HG02885 (cell line): ENCODE results near the gene NR1I2.

Experiments
- ATAC-seq: cut with Tn5 transposase; IDR thresholded peaks from one replicate; pipeline ENCODE4 v1.9.1; 2021; ENCODE audit warnings: mild to moderate bottlenecking; ENCODE audit not compliant: unreplicated experiment, poor library complexity

NR1I2 gene

DNA sequence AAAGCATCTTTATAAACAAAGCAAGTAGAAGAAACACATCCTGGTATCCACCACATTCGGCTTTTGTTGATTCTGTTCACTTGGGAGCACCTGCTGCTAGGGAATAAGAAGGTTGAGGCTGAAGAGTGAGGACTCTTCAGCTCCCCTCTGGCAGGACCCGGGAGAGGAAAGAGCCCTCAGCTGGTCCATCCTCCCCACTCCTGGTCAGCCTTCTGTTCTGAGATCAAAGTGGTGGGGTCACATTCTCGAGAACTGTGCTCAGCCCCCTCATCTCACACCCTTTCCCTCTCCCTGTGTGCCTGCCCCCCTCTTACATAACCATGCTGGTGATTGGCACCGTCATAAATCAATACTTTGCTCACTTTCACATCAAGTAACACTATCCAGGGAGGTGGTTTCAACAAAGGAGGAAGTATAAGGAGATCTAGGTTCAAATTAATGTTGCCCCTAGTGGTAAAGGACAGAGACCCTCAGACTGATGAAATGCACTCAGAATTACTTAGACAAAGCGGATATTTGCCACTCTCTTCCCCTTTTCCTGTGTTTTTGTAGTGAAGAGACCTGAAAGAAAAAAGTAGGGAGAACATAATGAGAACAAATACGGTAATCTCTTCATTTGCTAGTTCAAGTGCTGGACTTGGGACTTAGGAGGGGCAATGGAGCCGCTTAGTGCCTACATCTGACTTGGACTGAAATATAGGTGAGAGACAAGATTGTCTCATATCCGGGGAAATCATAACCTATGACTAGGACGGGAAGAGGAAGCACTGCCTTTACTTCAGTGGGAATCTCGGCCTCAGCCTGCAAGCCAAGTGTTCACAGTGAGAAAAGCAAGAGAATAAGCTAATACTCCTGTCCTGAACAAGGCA lies at the start of gene NR1I2:
Gene NR1I2, plus strand, starts transcription at position 772 of the 869 bp plus-strand sequence.
- no peak for ATAC-seq

DNA sequence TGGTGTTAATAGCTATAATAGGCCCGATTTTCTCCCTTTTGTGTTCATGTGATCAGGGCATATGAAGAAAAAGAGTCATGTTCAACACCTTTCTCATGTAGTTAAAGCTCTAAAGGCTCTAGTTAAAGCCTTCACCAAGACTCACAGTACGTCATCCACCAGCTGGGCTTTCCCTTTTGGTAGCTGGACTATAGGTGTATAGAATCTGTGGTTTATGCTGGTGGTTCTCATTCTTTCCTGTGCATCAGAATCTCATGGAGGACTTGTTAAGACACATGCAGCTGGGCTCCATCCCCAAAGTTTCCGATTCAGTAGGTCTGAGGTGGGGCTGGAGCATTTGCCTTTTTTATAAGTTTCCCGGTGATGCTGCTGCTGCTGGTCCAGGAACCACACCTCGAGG lies 48.1 kb upstream of the NR1I2 start:
- ATAC-seq = no peak

DNA sequence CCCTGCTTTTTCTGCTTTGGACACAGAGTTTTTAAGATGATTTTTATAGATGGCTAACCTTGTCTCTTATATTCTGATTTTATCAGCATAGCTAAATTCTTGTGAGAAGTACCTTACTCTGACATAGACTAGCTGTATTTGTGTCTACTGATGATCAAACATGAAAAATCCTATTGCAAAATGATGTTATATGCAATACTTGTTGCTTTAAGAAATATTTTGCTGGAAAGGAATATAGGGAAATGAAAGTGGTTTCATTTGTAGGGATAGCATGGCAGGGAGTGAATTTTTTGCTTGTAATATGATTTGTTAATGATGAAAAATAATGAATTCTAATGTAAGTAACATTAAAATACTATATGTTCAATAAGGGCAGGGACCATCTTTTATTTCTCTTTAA lies 43.2 kb upstream of the NR1I2 start:
- ATAC-seq = no peak

DNA sequence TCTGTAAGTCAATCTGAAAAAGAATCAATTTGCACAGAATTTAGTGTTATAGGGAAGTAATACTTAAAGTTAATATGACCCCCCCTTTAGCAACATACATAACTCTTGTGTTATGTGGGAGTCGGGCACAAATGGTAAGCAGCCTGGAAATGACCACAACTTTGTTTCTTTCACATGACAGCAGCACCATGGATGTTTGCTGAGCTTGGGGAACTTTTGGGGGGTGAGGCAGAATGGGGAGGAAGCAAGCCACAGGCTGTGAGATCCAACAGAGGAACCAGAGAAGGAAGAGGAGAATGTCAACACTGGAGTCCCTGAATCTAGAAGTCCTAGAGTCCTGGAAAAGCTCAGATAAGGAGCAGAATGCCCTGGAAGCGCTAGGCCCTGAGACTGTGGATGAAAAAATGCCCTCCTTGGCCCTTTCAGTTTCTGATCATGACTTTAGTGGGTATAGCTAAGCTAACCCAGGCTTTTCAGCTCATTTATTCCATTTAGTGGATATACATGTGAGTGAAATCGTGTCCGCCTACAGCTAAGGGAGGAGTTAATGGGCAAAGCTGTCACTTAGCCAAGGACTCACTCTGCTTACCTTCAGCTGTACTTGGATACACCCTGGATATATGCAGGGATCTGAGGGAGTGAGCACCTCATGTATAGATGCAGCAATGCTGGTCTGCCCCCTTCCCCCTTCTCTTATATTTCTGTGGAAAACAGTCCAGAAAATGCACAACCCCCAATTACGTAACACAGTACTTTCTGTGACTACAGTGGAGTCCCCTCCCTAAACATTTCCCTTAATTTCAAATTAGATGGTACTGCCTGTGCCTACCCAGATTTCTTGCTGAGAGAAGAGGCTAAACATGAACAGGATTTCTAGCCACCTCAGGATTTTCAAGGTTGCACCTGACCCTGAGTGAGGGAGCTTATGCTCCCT lies 40.0 kb upstream of the NR1I2 start:
- ATAC-seq = no peak

DNA sequence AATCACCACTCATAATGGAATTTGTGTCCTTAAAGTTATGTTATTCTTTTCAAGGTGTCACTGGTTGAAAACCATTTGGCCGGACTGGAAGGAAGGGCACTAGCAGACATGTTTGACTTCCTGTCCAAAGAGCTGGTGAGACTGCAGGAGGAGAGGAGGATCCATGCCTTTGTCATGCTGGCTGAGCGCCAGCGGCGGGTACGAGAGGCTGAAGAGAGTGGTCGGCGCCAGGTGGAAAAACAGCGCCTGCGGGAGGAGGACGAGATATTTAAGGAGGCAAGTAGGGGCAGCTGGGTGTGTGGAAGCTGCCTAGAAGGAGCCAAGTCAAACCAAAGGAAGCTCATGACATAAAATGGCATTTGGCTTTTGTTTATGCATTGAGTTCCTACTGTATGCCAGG lies 38.0 kb upstream of the NR1I2 start:
- ATAC-seq = no peak

DNA sequence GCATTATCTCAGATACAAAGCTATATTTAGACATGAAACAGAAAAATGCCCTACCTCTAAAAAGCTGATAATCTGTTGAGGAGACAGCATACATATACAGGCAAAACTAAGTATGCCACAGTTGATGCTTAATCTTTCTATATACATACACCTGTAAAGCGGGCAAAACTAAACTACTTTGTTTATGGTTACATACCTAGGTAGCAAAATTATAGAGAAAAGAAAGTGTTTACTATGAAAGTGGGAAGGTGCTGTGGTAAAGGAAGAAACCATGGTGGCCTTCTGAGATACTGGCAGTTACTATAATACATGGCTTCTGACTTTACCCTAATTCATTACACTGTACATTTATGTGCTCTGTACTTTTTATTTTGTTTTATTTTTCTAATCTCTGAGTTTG lies 36.0 kb upstream of the NR1I2 start:
- peak; percentile 55 for ATAC-seq

DNA sequence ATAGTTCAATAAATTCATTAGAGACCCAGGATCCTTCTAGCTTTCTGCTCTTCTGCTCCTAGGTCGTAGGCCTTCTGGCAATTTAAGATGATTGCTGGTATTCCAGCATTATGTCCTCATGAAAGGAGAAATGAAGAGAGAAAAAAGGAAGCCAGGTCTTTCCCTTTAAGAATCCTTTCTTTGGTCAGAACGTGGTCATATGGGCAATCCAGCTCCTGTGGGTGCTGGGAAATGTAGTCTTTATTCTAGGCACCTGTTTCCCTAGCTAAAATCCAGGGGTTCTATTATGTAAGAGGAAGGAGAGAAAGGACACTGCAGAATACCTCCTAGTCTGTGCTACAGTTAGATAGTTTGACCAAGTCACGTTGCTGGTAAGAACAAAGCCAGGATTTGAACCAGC lies 35.5 kb upstream of the NR1I2 start:
- ATAC-seq = no peak

DNA sequence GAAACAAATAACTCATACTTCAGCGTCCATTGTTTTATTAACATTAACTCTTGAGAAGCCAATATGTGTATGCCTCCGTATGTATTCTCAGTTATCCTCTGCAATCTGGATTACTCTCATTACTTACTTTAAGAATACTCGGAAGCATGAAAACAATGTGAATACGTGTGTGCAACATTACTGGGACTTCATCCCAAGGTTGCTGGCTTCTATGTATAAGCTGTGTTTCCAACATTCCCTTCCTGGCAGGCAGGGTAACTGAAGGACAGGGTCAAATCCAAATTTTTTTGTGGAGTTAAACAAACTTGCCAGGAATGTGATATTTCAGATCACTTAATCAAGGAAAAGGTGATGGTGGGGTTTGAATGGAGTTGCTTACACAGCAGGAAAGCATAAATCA lies 34.5 kb upstream of the NR1I2 start:
- ATAC-seq = no peak

DNA sequence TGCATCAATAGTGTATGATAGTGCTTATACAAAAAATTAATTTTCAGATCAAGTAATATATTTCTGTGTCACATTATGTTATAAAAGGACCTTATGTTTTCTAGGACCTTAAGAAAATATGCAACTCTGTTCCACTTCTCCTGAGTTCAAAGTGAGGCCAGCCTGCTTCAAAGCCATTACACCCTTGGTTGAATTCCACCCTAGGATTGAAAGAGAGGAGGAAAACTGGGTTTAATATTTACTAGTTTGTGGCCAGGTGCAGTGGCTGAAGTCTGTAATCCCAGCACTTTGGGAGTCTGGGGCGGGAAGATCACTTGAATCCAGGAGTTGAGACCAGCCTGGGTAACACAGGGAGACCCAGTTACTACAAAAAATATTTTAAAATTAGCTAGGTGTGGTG lies 32.9 kb upstream of the NR1I2 start:
- ATAC-seq = no peak

DNA sequence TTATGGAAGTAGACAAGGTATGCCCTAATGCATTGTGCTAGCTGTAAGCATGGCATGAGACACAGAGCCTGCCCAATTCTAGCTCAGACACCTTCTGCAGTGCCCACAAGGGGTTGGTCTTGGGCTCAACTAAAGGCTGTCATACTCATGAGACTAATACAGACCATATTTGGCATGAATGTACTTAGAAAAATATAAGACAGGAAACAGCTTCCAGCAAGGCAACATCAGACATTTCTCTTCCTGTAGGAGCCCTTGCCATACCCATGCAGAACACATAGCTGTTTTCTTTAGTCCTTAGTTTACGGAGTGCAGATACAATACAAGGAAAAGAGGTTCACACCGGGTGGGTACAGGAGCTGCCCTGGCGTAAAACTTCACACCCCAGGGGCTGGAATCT lies 30.5 kb upstream of the NR1I2 start:
- ATAC-seq = no peak

DNA sequence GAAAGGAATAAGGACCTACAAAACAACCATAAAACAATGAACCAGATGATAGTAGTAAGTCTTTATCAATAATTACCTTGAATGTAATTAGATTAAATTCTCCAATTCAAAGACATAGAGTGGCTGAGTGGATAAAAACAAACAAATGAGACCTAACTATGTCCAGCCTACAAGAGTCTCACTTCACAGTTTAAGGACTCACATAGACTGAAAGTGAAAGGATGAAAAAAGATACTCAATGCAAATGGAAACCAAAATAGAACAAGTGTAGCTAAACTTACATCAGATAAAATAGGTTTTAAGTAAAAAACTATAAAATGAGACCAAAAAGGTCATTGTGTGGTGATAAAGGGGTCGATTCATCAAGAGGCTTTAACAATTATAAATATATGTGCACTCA lies 21.9 kb upstream of the NR1I2 start:
- ATAC-seq = peak; percentile 80

DNA sequence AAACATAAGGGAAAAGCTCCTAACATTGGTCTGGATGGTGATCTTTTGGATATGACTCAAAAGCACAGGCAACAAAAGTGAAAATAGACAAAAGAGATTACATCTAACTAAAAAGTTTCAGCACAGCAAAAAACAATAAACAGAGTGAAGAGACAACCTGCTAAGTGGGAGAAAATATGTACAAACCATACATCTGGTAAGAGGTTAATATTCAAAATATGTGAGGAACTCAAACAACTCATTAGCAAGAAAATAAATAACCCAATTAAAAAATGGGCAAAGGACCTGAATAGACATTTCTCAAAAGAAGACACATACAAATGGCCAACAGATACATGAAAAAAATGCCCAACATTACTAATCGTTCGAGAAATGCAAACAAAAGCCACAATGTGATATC lies 19.0 kb upstream of the NR1I2 start:
- ATAC-seq = no peak

DNA sequence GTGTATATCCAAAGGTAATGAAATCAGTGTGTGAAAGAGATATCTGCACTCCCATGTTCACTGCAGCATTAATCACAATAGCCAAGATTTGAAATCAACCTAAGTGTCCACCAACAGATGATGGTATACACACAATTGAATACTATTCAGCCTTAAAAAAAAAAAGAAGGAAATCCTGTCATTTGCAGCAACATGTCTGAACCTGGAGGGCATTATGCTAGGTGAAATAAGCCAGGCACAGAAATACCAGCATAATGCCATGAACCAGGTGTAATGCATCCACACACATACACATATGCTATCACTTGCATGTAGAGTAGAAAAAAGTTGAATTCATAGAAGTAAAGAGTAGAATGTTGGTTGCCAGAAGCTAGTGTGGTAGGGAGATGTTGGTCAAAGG lies 18.4 kb upstream of the NR1I2 start:
- no peak for ATAC-seq

DNA sequence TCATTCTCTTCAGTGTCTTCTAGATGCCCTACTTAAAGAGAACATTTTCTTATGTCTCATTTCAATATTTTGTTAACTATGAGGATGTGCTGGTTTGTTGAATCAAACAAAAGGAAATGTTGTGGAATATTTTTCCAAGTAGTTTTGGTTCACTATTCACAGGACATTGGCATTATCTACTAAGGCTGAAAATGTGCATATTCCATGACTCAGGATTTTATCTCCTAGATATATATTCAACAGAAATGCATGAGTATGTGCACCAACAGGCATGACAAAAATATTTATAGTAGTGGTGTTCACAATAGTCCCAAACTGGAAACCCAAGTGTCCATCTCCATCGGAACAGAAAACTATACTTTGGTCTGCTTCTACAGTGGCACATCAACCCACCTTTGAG lies 16.7 kb upstream of the NR1I2 start:
- ATAC-seq = no peak

DNA sequence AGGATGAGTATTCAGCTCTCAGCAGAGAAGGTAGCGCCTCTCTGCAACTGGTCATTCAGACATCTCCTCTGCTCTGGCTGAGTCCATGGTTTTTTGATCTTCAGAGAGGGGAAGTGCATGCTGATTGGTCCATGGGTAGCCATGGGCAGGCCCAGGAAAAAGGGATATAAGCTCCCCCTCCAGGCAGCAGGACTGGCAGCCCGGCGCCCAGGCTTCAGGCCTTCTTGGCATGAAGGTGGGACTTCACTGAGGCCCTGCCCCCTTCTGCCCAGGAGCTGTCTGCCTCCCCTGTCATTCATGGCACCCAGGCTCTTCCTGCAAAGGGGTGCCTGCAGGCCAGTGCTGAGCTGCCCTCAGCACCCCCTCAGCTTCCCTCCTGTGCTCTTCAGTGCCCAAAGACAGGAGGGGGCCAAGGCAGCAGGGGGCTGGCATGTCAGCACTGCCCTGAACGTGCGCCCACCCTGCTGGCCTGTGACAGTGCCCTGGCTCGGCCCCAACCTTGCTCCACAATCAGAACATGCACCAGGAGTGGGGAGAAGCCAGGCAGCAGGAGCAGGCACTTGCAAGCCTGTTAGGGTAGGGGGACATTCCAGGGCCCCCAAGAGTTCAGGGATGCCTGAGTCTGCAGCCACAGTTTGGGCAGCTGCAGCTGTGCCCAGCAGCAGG lies 13.8 kb upstream of the NR1I2 start:
- ATAC-seq = no peak

DNA sequence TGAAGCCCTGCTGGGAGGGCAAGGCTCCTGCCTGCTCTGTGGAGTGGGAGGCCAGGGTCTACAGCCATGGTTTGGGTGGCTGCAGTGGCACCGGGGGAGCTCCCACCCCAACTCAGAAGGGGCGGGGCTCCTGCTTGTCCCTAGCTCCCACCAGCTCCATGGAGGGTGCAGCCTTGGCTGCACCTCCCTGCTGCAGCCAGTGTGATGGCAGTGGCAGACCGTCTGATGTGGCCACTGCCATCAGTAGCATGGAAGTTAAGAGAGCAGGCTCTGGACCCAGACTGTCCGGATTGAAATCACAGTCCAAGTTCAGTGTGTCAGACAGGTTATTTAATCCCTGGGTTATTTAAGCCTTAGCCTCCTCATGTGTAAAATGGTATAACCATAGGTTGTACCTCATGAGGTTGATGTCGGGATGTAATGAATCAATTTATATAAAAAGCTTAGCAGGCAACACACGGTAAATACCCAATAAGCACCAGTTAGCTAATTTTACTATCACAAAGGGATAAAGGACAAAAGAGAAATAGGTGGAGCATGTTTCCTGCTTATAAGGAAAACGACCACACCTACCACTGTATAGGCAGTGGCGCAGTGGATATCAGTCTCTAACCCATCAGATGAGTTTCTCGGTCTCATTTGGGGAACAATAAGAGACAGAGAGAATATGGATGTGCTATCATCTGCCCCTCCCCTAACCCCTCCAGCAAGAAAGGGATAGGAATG lies 13.1 kb upstream of the NR1I2 start:
- ATAC-seq = no peak

DNA sequence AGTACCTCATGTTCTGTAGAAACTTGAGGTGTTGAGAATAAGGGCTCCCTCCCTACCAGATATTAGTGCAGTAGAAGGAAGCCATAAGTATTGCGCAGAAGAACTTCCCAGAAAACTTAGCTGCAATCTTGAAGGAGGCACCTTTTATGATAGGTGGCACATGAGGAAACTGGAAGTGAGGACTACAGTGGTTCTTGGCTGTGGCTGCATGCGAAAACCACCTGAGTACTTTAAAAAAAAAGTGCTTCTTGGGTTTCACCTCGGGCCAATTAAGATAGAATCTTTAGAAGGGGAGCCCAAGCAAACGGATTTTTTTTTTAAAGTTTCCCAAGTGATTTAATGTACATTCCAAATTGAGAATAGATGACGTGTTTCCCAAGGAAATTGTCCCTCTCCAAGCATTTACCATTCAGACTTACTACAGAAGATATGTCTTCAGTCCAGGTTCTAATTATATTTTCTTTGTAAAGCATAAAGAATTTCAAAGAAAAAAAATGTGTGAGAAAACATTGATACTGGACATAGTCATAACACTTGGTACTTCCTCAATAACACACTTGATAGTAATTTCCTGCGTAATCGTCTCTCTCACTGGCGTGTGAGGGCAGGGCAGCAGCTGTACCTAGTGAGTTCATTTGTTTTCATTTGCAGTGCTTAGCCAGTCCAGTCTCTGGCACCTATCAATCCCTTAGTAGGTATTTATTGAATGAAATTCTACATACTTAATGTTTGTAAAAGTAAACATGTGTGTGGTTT lies 12.3 kb upstream of the NR1I2 start:
- no peak for ATAC-seq

DNA sequence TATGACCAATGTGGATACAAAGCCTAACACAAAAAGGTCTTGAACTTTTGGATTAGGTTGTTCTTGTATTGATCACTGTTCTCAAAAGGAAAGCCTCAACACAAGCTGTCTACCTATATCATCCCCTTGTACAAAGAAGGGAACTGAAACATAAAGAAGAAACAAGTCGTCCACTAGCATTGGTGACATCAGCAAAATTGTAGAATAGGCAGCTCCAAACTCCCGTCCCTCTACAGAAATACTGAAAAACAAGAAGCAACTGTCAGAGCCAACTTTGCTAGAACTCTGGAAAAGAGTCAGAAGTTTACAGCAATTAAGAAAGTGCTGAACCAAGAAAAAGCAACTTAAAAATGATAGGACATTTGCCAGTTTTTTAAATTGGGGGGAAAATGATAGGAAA lies 7.5 kb upstream of the NR1I2 start:
- peak; percentile 95 for ATAC-seq

DNA sequence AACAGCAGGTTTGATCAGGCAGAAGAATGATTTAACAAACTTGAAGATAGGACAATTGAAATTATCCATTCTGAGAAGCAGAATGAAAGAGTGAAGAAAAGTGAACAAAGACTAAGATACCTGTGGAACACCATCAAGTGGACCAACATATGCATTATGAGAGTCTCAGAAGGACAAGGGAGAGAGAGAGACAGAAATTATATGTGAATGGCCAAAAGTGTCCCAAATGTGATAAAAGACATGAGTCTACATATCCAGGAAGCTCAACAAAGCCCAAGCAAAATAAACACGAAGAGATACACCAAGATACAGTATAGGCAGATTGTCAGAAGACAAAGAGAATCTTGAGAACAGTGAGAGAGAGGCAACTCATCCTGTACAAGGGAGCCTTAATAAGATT lies 5.6 kb upstream of the NR1I2 start:
- no peak for ATAC-seq

DNA sequence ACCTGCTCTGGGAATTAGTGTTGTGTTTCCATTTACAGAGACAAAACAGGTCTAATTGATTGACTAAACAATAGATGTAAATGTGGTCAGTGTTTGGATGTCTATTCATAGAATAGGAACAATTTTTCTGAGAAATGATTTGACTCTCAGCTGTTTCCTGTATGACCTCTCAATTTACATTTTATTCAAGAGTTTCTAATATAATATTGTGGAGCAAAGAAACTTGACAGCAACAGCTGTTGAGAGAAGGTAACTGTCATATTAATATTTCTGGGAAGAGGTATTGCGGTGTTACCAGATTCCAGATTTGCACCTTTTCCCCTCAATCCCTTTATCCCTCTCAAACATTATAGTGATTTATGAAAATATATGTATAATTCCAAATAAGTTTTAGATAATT lies 3.7 kb upstream of the NR1I2 start:
- ATAC-seq = no peak
